HTERT RPE-1 (cell line): ENCODE measurements around the gene BTNL2.
"Not testable (repeated sequence)": the region's sequence is repeated elsewhere in the genome, so short reads cannot be mapped to it uniquely, and the experiment has no call there.

Experiments
- in situ Hi-C: fragments of 300-500 bp; cut with MboI; formaldehyde crosslinking; loops from 4 replicates; pipeline ENCODE4 v1.14.3; 2020; ENCODE audit warnings: low sequenced_read_pairs

Gene BTNL2

DNA sequence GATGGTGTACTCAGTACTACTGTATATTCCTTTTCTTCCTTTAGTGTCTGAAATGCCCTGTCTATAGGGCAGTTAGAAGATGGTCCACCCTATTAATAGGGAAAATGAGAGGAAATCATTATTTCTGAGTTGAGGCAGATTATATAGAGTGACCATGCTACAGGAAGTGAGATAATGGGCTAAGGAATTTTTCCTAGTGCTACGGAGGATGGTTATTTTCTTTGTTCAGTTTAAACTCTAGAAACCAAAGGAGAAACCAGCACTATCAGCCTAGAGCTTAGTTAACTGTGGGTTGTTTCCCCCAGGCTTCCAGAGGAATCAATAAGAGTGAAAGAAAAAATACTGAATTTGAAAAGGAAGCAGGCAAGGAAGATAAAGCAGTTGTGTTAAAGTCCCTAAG lies 35.8 kb downstream of the BTNL2 start:
- in situ Hi-C loops = no loop called here

DNA sequence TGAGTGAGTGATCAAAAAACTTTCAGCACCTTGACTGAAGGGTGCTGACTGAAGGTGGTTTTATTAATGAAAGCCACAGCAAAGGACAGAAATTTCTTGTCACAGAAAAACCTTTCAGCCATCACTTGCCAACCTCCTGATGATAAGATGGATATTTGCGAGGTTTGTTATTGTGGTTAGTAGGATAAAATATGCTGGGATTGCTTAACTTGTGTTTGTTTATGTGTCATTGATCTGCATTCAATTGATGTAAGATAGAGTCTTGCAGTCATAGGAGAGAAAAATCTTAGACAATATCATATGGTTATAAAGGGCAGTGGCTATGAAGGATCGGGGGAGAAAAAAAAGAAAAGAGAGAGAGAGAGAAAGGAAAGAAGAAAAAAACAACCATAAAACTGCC lies 36.5 kb downstream of the BTNL2 start:
- in situ Hi-C loops = no loop called here

DNA sequence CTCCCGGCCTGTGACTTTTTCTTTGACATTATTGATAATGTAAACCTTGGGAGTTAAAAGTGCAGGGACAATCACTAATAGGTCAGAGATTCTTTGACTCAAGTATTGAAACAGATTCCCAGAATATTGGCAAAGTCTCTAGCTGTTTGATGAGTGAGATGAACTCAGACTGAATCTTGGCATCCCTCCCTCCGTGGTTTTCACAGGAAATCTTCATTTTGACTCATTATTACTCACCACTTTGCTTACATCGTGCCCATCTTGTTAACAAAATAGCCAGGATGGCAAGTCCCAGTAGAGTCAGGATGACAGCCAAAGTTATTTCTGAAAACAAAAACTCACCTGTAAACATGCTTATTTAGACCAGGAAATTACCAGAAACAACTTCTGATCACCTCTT lies 37.3 kb downstream of the BTNL2 start:
- in situ Hi-C loops = no loop called here

DNA sequence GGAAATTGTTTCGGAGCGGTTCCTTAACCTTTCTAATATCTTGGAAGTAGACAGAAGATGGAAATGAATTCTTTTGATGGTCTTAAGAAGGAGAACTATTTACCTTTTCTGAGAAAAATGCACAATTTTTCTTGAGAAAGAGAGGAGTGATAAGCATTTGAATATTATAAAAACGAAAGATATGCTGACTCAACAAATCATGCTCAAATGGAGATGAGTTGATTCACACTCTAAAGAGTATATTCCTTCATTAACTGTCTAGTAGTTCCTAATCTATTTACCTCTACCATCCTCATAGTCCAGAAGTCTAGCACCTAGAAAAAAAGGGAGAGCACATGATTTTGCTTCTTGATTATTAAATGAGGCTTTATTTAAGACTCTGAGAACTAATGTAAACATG lies 39.3 kb downstream of the BTNL2 start:
- in situ Hi-C loops = no loop called here

DNA sequence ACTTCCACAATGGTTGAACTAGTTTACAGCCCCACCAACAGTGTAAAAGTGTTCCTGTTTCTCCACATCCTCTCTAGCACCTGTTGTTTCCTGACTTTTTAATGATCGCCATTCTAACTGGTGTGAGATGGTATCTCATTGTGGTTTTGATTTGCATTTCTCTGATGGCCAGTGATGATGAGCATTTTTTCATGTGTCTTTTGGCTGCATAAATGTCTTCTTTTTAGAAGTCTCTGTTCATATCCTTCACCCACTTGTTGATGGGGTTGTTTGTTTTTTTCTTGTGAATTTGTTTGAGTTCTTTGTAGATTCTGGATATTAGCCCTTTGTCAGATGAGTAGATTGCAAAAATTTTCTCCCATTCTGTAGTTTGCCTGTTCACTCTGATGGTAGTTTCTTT lies 47.8 kb downstream of the BTNL2 start:
- in situ Hi-C loops = not testable (repeated sequence)

DNA sequence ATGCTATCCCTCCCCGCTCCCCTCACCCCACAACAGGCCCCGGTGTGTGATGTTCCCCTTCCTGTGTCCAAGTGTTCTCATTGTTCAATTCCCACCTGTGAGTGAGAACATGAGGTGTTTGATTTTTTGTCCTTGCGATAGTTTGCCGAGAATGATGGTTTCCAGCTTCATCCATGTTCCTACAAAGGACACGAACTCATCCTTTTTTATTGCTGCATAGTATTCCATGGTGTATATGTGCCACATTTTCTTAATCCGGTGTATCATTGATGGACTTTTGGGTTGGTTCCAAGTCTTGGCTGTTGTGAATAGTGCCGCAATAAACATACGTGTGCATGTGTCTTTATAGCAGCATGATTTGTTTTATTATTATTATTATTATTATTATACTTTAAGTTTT lies 48.4 kb downstream of the BTNL2 start:
- in situ Hi-C loops = not testable (repeated sequence)

DNA sequence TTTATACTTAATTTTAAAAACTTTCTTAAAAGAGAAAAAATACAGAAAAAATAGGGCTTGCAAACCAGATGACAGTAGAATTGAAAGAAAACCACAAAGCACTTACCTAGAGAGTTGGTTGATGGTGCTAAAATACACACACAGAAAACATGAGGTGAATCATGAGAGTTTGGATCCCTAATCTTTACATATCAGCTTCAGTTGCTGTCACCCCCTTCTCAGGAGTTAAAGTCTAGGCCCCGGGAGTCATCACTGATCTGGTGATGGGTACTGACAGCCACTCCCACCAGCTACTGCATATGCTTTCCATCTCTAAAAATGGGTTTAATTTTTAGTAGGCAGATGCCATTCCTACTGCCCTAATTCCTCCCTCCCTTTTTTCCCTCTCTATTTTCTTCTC lies 52.0 kb downstream of the BTNL2 start:
- in situ Hi-C loops = no loop called here

DNA sequence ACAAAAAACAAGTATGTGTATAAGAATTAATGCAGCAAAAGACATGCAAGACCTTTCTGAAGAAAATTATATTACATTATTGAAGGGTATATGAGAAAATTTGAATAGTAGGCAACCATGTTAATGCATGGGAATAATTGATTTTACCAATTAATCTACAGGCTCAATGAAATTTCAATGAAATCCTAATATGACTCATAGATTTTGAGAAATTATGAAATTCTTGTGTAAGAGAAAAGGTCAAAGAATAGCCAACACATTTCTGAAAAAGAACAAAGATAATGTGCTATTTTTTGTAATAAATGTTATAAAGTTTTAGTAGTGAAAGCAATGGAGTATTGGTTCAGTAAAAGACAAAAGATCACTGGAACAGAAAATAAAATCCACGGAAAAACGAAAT lies 53.6 kb downstream of the BTNL2 start:
- in situ Hi-C loops = no loop called here
